HEK293T (cell line): ENCODE measurements around the gene NHP2.

Source experiments
- ELF4 ChIP-seq: fragments of 450-650 bp; IDR thresholded peaks from 2 replicates; pipeline ENCODE4 v1.6.1; 2017; ENCODE audit warnings: antibody characterized with exemption
- FOXM1 ChIP-seq: fragments of 450-650 bp; IDR thresholded peaks from 2 replicates; pipeline ENCODE4 v1.6.1; 2017; ENCODE audit warnings: mild to moderate bottlenecking, borderline replicate concordance
- SP1 ChIP-seq: fragments of 450-650 bp; IDR thresholded peaks from 2 replicates; pipeline ENCODE4 v1.6.1; 2017

DNA sequence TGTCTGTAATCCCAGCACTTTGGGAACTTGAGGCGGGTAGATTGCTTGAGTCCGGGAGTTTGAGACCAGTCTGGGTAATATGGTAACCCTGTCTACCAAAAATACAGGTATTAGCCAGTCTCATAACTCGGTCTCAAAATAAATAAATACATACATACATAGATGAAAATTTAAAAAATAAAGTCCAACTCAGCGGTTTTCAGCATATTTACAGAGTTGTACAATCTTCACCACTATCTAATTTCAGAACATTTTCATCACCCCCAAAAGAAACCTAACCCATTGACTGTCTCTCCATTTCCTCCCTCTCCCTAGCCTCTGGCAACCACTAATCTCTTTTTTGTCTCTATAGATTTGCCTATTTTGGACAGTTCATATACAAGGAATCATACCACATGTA, 12.1 kb downstream of the NHP2 start:
- no peak for TF ChIP-seq FOXM1
- no peak for TF ChIP-seq SP1
- no peak for TF ChIP-seq ELF4
